HG03442 (cell line): Measurements from ENCODE around the gene FAM168A.

Experiments used
- ATAC-seq: cut with Tn5 transposase; IDR thresholded peaks from one replicate; pipeline ENCODE4 v1.9.1; 2021; ENCODE audit warnings: mild to moderate bottlenecking, moderate library complexity; ENCODE audit not compliant: unreplicated experiment

FAM168A gene, protein sequence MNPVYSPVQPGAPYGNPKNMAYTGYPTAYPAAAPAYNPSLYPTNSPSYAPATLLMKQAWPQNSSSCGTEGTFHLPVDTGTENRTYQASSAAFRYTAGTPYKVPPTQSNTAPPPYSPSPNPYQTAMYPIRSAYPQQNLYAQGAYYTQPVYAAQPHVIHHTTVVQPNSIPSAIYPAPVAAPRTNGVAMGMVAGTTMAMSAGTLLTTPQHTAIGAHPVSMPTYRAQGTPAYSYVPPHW

DNA sequence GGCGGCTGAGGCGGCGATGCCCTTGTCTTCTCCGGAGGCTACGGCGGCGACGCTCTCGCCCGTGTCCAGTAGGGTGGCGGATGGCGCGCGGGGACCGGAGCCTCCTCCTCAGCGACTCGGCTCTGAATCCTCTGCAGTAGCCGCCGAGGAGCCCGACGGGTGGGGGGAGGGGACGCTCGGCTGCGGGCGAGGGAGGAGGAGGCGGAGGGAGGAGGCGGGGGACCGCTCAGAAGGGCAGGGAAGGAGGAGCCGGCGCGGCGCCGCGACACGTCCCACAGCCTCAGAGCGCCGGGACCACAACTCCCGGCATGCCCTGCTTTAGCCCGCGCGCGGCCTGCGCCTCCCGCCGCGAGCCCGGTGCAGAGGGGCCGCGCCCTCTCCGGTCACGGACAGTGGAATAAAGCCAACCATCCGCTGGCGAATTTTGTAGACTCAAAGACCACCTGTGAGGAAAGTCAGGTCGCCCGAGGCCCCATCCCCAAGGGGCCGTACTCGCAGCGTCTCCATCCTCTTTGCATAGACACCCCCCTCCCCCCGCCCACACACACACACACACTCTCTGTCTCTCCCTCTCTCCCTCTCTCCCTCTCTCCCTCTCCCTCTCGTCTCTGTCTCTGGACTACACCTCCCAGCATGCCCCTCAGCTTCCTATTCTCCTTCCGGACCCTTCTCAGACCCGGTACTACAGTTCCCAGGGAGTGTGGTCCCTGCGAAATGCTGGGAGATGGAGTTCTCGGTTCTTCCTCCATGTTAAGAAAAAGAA lies at the start of gene FAM168A:
TSS of gene FAM168A (minus strand) at position 157 of the 763 bp plus-strand sequence. CDS start 129,638 bp downstream, outside the sequence.
- ATAC-seq = peak; percentile 84

DNA sequence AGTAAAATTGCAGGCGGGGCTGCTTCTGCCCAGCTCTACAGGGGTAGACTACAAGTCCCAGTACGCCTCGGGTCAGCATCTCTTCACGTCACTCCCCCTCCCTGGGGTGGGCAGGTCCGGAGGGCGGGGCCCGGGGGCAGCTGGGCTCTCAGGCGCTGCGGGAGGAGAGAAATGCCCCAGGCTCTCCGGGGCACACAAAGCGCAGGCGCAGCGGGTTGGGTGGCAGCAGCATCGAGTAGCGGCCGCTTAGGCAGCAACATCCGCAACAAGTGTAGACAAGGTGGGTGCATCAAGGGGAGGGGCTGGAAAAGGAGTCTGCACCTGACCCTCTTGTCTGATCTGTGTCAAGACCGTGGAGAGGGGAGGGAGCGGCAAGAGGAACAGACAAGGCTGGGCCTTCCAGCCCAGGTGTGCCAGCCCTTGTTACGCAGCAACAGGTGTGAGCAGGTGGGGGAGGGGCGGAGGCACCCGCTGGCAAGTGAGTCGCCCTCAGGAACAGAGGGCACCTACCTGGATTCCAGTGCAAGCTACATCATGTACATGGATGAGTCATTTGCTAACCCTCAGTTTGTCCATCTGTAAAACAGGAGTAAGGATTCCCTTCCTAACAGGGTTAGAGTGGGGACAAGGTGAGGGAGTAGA lies 49.7 kb upstream of the FAM168A start:
- ATAC-seq = peak; percentile 74

DNA sequence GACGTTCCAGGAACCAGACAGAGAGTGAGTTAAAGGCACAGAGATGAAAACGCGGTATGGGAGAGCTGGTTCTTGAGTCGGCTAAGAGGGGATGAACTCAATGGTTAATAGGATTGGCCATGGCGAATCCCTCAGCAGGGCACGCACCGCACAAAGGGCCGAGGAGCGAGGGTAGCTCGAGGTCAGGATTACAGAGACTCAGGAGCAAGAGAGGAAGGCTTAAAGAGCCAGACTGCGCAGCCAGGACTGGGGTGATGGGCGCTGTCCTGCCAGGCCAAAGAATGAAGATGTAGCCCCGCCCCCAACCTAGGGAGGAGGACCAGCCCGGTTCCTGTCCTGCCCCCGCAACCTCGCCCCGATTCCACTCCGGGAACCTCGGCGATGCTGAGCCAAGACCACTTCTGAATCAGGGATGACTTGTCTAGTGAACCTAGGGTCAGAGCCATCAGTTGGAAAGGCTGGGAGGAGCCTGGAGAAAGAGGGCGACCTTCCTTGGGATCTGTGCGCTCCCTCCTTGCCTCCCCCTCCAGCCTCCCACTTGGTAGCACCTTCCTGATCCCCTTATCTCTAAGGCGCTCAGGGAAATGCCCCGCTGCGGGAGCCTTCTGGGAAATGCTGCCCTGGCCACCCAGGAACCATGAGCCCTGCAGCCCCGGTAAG lies 48.2 kb upstream of the FAM168A start, which contains the start of gene PLEKHB1:
TSS of gene PLEKHB1 (plus strand) at position 610 of the 660 bp plus-strand sequence. CDS start at position 638, 28 bp downstream.
- no peak for ATAC-seq

DNA sequence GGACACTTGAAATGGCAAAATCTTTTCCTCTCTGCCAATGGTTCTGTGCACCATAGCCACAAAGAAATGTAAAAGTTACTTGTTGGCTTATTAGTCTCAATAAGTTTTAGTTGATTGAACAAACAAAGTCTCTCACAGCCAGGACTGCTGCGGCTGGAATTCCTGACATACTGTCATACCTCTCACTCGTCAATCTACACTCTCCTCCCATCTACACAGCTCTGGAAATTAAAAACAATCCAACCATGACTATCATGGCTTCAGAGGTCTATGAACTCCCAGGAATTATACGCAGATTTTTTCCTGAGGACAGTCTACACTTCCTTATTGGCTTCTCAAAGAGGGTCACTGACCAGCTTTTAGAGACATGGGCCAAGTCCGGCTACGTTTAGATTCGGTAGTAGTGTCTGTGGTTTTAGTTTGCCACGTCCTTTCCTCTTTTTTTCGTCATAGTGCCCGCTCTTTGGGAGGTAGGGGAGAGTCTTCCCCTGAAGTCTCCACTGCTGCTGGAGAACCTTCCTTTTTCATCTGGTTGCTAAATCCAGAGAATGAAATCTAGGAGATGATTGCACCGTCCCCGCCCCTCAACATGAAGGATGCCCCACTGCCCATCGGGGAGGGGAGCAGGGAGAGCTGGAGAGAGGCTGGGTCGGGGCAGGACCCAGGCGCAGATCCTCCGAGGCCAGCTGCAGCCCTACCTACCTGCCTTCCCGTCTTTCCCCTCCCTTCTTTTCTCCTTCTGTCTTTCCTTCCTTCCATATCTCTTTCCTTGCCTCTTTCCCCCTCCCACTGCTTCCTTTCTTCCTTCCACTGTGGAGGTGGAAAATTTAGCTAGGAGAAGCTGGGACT lies 47.4 kb upstream of the FAM168A start:
- ATAC-seq = no peak

DNA sequence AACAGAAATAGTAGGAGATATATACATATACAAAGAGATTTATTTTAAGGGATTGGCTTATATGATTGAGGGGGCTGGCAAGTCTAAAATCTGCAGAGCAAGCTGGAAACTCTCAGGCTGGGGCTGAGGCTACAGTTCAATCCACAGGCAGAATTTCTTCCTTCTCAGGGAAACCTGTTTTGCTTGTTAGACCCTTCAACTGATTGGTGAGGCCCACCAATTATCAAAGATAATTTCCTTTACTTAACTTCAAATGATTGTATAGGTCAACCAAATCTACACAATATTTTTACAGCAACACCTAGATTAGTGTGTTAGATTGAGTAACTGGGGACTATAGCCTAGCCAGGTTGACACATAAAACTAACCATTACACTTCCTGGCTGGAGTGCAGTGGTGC lies 43.8 kb upstream of the FAM168A start:
- ATAC-seq = no peak

DNA sequence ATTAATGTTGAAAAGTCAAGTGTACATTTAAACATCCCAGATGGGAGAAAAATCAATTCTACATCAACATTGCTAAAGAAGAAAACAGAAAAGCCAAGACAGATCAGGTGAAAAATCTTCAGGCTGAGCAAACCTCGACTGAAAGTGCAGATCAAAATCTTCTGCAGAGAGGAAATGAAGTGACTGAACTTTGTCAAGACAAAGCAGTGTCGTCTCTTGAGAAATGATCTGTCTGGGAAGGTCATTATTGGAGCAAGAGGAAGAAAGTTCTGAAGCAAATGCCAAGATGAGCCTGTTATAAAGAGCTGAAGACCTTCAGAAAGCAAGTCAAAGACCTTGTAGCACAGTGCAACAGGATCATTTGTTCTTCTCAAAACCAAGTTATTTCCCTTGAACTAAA lies 42.7 kb upstream of the FAM168A start:
- no peak for ATAC-seq

DNA sequence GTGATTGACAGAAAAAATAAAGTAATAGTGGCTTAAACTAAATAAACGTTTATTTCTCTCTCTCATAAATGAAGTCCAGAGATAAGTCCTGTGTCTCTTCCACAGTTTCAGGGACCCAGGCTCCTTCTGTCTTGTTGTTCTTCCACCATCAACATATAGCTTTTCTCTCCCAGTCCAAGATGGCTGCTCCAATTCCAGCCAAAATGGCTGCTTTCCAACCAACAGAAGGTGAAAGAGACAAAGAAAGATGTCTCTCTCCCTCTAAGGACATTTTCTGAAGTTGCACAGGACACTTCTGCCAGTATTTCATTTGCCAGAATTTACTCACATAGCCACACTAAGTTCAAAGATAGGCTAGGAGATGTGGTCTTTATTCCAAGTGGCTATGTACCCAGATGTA lies 39.1 kb upstream of the FAM168A start:
- ATAC-seq = no peak

DNA sequence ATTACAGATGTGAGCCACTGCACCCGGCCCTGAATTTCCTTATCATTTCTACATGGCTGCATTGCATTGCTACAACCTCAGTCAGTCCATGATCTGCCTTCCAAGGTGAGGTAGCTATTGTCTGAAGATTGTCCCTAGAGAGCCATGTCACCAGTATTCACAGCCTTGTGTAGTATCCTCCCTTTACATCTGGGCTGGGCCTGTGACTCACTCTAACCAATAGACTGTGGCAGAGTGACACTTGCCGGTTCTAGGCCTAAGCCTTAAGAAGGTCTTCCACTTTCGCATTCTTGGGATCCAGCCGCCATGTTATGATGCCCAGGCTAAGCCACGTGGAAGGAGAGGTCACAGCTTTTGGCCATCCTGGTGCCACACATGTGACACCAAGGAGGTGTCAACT lies 38.3 kb upstream of the FAM168A start:
- ATAC-seq = no peak

DNA sequence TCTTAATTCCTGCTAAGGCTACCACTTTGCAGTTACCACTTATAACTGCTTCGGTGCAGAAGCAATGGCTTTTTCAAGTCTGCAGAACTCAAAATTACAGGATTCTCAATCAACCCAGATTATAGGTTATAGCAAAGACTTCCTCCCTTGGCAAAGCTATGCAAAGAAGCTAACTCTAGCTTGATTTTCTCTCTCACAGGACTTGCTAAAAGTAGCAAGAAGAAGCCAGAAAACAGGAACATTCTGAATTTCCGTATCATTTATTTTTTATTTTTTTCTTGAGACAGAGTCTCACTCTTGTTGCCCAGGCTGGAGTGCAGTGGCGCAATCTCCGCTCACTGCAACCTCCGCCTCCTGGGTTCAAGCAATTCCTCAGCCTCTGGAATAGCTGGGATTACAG lies 37.8 kb upstream of the FAM168A start:
- ATAC-seq = no peak

DNA sequence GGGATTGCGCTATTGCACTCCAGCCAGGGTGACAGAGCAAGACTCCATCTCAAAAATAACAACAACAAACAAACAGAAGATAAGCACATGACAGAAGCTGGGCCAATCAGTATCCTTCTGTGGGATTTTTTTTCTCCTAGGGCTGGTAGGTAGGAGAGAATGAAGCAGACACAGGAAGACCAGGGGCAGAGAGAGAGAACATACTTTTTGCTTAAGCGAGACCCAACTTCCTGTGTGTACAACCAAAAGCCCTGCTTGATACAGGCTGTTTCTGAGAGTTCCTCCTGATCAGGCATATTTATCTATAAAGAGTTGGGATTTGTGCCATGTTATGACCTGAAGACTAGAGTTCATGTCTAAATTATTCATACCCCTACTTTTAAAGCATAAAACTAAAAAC lies 36.1 kb upstream of the FAM168A start:
- ATAC-seq = no peak

DNA sequence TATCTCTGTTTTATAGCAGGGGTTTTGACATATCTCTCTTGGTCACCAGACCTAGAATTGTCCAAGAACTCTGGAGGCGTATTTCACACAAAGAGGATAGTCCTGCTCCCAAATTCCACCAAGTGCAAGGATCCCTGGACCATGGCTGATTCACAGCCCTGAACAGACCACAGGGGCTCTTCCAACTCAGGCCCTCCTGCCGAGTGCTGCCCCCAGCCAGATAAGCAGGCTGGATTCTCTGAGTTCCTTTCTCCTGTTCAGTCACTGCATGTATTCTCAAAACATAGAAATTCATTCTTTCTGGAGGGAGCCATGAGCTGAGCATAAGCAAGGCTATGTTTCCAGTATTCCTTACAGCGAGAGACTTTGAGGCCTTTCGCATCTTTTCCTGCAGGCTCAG lies 35.1 kb upstream of the FAM168A start:
- no peak for ATAC-seq

DNA sequence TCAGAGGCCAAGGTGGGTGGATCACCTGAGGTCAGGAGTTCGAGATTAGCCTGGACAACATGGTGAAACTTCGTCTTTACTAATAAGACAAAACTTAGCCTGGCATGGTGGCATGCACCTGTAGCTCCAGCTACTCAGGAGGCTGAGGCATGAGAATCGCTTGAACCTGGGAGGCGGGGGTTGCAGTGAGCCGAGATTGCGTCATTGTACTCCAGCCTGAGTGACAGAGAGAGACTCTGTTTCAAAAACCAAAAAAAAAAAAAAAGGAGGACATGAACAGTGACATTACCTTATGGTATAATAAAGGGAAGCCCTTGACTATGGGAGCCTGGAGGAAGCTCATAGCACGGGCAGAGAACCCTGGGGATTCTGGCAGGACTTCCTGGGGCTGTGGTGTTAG lies 32.0 kb upstream of the FAM168A start:
- ATAC-seq = no peak

DNA sequence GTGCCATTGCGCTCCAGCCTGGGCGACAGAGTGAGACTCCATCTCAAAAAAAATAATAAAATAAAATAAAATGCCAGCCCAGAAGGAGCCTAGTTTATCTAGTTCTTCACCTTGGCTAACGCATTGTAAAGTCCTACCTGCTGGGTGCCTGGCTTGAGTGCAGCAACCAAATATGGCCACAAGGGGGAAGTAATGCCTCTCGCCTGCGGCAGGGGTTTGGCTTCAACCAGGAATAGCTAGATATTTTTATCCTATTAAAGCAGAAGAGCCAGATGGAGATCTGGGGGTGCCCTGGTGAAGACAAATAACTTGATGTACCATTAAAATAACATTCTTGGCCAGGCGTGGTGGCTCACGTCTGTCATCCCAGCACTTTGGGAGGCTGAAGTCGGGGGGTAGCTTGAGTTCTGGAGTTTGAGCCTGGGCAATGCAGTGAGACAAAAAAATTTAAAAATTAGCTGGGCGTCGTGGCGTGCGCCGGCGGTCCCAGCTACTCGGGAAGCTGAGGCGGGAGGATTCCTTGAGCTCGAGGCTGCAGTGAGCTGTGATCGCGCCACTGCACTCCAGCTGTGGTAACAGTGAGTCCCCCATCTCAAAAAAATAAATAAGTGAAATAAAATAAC lies 27.9 kb upstream of the FAM168A start:
- ATAC-seq = no peak

DNA sequence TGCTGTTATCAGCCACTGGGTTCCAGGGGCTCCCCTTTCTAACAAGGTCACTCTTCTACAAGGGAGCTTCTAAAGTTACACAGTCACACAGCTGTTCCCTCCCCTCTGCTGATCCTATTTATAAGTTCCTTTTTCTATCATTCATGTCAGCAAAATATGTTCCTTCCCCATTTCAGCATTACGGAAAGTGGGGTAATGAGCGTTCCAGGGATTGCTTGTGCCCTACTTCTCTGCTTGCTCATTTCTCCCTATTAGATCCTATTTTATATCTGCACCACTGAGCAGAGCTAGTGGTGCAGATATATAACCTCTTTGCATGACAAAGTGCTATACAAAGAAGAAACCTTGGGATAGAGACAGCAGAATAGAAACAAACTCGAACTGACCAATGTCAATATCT lies 25.8 kb upstream of the FAM168A start:
- no peak for ATAC-seq

DNA sequence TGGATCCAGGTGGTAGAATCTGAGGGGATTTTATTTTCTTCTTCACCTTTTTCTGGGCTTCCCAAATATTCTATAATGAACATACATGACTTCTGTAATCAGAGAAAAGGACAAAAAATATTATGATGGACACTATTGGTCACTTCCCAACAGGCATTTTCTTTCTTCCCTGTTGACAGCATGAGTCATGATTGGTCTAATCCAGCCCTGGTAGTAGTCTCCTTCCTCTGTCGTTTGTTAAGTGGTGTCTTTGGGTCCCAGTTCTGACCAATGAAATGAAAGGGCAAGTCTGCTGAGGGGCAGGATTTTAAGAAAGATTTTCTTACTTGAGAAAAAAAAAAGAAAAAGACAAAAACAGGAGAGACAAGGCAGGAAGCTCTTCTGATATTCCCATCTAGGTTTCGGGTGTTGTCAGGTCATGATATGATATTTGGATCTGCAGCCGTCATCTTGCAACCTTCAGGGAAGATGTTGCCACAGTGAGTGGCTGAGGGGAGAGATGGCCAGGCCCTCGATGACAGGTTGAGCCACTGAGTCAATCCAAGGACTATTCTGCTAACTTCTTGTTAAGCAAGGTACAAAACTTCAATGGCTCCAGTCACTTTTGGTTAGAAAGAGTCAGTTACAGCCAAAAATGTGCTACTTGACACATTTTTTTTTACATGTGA lies 25.1 kb upstream of the FAM168A start:
- ATAC-seq = no peak

DNA sequence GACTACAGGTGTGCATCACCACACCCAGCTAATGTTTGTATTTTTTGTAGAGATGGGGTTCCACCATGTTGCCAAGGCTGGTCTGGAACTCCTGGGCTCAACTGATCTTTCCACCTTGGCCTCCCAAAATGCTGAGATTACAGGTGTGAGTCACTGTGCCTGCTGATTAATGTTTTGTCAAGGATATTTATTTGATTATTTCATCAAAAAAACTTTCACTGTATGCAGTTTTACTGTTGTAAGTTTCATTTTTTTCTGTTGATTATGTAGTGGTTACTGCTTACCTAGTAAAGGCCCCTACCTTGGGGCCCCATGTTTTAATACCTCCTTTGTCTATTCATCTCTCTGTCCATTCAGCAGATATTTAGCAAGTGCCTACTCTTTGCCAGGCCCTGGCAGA lies 16.7 kb upstream of the FAM168A start:
- no peak for ATAC-seq

DNA sequence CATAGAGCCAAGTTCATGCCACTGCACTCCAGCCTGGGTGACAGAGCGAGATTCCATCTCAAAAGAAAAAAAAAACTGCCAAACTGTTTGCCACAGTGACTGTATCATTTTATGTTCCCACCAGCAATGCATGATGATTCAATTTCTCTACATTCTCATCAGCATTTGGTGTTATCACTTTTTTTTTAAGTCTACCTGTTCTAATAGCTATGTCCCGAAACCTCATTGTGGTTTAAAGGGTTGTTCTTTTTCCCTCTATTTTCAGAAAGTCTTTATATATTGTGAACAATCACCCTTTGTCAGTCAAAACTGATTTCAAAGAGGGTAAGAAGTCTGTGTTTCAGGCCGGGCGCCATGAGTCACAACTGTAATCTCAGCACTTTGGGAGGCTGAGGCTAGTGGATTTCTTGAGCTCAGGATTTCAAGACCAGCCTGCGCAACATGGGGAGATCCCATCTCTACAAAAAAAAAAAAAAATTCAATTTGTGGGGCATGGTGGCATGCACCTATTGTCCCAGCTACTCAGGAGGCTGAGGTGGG lies 14.8 kb upstream of the FAM168A start:
- no peak for ATAC-seq

DNA sequence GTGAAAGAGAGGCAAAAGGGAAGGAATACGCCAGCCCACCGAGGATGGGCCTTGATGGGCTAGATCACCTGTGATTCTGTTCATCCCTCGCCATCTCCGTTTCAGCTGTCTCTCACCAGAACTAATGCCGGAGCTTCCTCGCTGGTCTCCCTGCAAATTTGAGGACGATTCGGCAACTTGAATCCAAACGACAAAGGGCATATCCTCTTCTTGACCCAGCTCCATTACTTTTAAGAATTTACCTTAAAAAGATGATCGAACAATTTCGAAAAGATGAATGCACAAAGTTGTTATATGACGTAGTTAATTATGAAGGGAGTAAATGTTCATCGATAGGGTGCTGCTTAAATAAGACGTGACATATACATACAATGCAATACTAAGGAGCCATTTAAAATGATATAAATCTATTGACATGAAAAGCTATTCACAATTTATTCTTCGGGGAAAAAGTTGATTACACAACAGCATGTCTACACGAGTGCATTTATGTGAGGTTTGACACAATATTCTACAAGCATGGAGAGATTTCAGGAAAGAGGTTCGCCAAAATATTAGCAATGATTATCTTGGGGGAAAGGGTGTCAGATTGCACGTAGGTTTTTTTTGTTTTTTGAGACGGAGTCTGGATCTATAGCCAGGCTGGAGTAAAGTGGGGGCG lies 937 bp upstream of the FAM168A start:
- ATAC-seq = no peak
